Measurements from ENCODE around the gene SCN10A. TPM values are rescaled to one million over a fixed set of nuclear protein-coding genes. Genes with fewer than 3 reads are reported as not detected.

The SCN10A gene
- total RNA-seq = not detected
- long read RNA-seq = 0 reads

DNA sequence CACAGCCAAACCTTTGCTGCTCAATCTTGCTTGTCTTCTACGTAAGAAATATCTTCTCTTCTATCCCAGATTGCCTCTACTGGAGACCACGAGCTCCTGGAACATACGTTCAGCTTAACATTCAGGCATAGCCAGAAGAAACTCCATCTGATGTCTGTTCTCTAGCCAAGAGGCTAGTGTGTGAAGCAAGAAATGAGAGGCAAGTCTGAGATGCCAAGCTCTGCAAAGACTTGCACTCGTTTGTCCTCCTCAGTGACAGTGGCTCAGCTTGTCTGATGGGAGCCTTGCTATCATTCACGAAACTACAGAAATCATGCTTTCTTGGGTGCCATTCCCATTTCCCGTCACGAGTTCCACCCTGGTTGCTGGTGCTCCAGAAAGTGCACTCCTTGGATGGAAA is at the start of gene SCN10A:
Gene SCN10A (minus strand): TSS at position 192 of the 400 bp plus-strand sequence. CDS start 22,207 bp downstream, outside the sequence.
- DNase-seq = no peak
- Histone ChIP-seq H3K27ac (no peak within 1 kb of the TSS), H3K36me3 (no peaks in the 10 kb centered on the region), H3K9me3 (no peaks in the 10 kb centered on the region), H3K4me3 (no peak within 1 kb of the TSS), H3K27me3 (peaks cover 0 to 3% of the 10 kb centered on the region in 2 donors), H3K4me1 (no peaks in the 10 kb centered on the region)
- no peak for ATAC-seq
- intact Hi-C loops (cut with DNase I) = no loop called here
- 41% methylated on average over 7 of the region's 7 CpGs for WGBS (ENCODE audit: insufficient coverage, low coverage, low lambda C conversion rate, missing lambda C conversion rate)
- TF ChIP-seq, protein P1, sequence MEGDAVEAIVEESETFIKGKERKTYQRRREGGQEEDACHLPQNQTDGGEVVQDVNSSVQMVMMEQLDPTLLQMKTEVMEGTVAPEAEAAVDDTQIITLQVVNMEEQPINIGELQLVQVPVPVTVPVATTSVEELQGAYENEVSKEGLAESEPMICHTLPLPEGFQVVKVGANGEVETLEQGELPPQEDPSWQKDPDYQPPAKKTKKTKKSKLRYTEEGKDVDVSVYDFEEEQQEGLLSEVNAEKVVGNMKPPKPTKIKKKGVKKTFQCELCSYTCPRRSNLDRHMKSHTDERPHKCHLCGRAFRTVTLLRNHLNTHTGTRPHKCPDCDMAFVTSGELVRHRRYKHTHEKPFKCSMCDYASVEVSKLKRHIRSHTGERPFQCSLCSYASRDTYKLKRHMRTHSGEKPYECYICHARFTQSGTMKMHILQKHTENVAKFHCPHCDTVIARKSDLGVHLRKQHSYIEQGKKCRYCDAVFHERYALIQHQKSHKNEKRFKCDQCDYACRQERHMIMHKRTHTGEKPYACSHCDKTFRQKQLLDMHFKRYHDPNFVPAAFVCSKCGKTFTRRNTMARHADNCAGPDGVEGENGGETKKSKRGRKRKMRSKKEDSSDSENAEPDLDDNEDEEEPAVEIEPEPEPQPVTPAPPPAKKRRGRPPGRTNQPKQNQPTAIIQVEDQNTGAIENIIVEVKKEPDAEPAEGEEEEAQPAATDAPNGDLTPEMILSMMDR (IDR thresholded peaks at IDR 0.05) = no peak
- no peak for TF ChIP-seq POLR2A (IDR thresholded peaks at IDR 0.05)

DNA sequence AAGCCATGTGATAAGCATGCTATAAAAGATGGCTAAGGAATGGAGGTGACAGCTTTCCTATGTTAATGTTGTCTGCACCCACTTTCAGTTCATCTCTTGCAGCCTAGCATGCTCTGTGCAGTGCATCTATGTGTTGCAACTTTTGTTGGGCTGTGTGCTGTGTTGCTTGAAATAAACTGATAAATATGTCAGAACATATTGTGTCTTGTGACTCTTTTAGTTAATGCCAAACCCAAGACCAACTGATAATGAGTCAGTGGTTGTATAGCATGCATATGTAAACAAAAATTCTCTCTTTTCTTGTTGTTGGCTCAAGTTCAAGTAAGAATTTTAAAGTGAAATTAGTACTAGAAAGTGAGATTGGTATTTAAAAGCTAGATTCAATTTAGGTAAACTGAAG is 37.0 kb upstream of the SCN10A start:
- Histone ChIP-seq H3K4me1 (no peaks in the 10 kb centered on the region), H3K27ac (no peak overlapping the region), H3K9me3 (no peaks in the 10 kb centered on the region), H3K4me3 (no peak overlapping the region), H3K36me3 (no peaks in the 10 kb centered on the region), H3K27me3 (no peaks in the 10 kb centered on the region)
- DNase-seq (no peak), ATAC-seq (no peak)
- TF ChIP-seq, protein P1 (IDR thresholded peaks at IDR 0.05) = no peak
- TF ChIP-seq POLR2A (IDR thresholded peaks at IDR 0.05) = no peak
- intact Hi-C loops (cut with DNase I) = no loop called here

DNA sequence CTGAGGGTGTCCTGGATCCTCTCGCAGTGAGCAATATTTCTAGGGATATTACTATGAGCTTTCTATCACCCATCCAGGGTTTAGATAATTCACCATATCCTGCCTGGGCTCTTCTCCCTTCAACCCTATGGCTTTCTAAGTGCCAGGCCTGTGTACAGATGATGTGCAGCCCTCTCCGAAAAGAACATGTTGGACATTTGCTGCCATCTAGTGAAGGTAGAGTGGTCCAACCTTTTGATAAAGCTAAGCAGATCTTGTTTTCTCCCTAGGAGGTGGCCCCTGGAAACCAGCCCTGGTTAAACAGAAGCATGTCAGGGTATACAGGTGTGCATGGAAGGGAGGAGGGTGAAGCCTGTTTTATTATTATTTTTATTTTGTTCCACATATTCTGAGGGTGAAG is 27.9 kb upstream of the SCN10A start:
- no peaks in the 10 kb centered on the region for H3K4me1 ChIP-seq
- intact Hi-C loops (cut with DNase I) = loop anchor here in 1 of 2 donors (5.0 kb wide), 1 partner anchor 322 kb away; no protein-coding TSS in a partner anchor
- H3K9me3 ChIP-seq = no peaks in the 10 kb centered on the region
- 38% methylated on average over 2 of the region's 2 CpGs for WGBS (ENCODE audit: insufficient coverage, low coverage, low lambda C conversion rate, missing lambda C conversion rate)
- no peak overlapping the region for H3K27ac ChIP-seq
- no peaks in the 10 kb centered on the region for H3K27me3 ChIP-seq
- no peak overlapping the region for H3K4me3 ChIP-seq
- DNase-seq (no peak), ATAC-seq (peak; percentile 55 to 72 (median 65))
- TF ChIP-seq, protein P1 (IDR thresholded peaks at IDR 0.05) = peak; percentile 9 to 33 (median 29)
- no peak for TF ChIP-seq POLR2A (IDR thresholded peaks at IDR 0.05)
- no peaks in the 10 kb centered on the region for H3K36me3 ChIP-seq

GRCh38 chr3:38842266-38842965 is 26.4 kb upstream of the SCN10A start:
- H3K9me3 ChIP-seq = no peaks in the 10 kb centered on the region
- H3K27me3 ChIP-seq = no peaks in the 10 kb centered on the region
- intact Hi-C loops (cut with DNase I) = loop anchor here in 1 of 2 donors (5.0 kb wide), 1 partner anchor 320 kb away; no protein-coding TSS in a partner anchor
- TF ChIP-seq POLR2A (IDR thresholded peaks at IDR 0.05) = no peak
- TF ChIP-seq, protein P1 (IDR thresholded peaks at IDR 0.05) = no peak
- no peak for ATAC-seq
- H3K4me3 ChIP-seq = no peak overlapping the region
- no peaks in the 10 kb centered on the region for H3K36me3 ChIP-seq
- no peaks in the 10 kb centered on the region for H3K4me1 ChIP-seq
- no peak overlapping the region for H3K27ac ChIP-seq
- 43% methylated on average over 2 of the region's 4 CpGs for WGBS (ENCODE audit: insufficient coverage, low coverage, low lambda C conversion rate, missing lambda C conversion rate)
- DNase-seq = no peak

Data from right lobe of liver (tissue), 6 donors.